Hematopoietic multipotent progenitor cell (in vitro differentiated cells): ENCODE results near the gene ZNF804A. TPM values are rescaled to one million over a fixed set of nuclear protein-coding genes. Genes with fewer than 3 reads are reported as not detected.

Experiments
- DNase-seq, 3 donors: peaks; one replicate each; pipeline ENCODE4 v3.0.0-alpha.2; 2011 to 2015; ENCODE audit warnings: low read depth in 2 of 3, low spot score in 2 of 3
- total RNA-seq: library from RNA; depleted of rRNA; stranded (reverse); fragments of >200 nt; gene quantifications from one replicate; pipeline ENCODE4 v1.2.3, GENCODE V29; 2012

Gene ZNF804A
- total RNA-seq, 1 donor = 4.6 TPM

DNA sequence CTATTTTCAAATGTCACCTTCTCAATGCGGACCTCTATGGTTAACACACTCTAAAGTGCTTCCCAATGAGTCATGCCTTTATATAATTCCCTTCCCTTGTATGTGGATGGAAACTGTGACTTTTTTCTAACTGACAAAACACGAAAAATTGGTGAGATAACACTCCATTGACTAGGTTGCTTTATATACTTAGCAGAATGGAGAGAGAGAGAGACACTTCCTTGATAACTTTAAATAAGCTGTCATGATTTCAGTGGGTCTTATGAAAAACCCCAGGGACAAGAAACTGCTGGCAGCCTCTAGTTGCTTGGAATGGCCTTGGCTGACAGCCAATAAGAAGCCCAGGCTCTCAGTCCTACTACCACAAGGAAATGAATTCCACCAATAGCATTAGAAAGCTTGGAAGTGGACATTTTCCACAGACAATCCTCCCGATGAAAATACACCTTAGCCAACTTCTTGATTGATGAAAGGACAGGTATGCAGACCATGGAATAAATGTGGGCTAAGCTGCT is 322.2 kb downstream of the ZNF804A start:
- DNase-seq = no peak

DNA sequence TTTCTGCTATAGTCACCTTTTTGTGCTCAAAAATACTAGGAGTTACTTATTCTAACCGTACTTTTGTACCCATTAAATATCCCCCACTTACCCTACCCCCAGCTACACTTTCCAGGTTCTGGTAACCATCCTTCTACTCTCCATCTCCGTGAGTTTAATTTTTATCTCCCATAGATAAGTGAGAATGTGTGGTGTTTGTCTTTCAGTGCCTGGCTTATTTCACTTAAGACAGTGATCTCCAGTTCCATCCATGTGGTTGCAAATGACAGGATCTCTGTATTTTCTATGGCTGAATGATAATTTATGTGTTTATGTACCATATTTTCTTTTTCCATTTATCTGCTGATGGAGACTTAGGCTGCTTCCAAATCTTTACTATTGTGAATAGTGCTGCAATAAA is 323.3 kb downstream of the ZNF804A start:
- no peak for DNase-seq

DNA sequence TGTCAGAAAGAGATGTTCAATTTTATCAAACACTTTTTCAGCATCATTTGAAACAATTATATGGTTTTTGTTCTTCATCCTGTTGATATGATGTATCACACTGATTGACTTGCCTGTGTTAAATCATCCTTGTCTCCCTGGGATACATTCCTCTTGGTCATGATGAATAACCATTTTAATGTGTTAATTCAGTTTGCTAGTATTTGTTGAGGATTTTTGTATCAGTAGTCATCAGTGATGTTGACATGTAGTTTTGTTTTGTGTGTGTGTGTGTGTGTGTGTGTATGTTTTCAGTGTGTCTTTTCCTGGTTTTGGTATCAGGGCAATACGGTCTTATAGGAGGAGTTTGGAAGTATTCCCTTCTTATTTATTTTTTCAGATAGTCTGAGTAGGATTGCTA is 325.4 kb downstream of the ZNF804A start:
- DNase-seq = no peak

GRCh38 chr2:184927040-184927439 is 328.7 kb downstream of the ZNF804A start:
- DNase-seq = no peak

- DNase-seq = no peak
Observed at GRCh38 chr2:184936761-184937160, 338.4 kb downstream of the ZNF804A start.

DNA sequence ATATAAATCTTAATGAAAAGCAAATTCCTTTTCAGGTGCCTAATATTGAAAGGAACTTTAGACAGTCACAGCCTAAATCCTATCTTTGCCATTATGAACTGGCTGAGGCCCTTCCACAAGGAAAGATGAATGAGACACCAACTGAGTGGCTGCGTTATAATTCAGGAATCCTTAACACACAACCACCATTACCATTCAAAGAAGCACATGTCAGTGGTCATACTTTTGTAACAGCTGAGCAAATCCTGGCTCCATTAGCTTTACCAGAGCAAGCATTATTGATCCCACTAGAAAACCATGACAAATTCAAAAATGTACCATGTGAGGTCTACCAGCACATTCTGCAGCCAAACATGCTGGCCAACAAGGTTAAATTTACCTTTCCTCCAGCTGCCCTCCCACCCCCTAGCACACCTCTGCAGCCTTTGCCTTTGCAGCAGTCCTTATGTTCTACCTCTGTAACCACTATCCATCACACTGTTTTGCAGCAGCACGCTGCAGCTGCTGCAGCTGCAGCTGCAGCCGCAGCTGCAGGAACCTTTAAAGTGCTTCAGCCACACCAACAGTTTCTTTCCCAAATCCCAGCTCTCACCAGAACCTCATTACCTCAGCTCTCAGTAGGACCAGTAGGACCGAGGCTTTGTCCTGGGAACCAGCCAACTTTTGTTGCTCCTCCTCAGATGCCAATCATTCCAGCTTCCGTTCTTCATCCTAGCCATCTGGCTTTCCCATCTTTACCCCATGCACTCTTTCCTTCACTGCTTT is 340.1 kb downstream of the ZNF804A start:
- no peak for DNase-seq

- DNase-seq = no peak
Observed at GRCh38 chr2:184945326-184945725, 347.0 kb downstream of the ZNF804A start.

DNA sequence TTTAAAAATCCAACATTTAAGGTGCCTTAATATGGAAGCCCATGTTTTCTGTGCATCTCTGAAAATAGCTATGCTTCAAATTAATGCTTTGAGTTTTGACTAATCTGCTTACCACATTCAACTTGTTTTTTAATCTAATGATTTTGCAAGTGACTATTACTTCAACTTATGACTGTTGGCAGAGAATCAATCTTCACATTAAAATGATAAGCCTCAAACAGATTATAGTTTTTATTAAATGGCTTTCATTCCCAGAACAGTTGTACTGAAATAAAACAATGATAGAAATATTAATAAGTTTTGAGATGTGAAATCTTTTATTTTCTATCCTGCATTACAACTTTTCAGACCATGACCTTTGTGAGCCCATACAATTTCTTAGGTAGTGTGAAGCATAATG is 347.5 kb downstream of the ZNF804A start:
- DNase-seq = no peak

DNA sequence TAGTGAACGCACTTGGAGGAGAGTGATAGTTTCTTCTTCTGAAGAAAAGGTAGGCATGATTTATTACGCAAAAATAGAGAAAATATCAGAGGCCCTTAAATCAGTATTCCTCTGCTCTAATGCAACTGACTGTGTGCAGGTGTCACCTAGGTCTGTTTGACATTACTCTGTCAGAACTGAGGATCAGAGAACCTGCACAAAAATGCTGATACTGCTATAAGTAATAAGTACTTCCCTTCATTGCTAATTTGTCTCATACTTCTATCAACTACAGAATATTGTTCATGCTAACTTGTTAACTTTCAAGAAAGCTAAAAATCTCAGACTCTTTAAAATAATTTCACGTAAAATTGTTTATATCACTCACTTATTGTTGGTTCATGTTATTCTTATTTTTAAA is 358.5 kb downstream of the ZNF804A start:
- DNase-seq = no peak

- no peak for DNase-seq
Observed at GRCh38 chr2:184971546-184972068, 373.3 kb downstream of the ZNF804A start.
